T-helper 2 cell treated with Interferon-gamma antibody and Interleukin-4, amounts not matched to agents 100 ng/mL and 5 ng/mL, for 36 hours (primary cell): ENCODE data around the gene GOLGA6L2. TPM values are rescaled to one million over a fixed set of nuclear protein-coding genes. Genes with fewer than 3 reads are reported as not detected.
"Not testable (repeated sequence)": the region's sequence is repeated elsewhere in the genome, so short reads cannot be mapped to it uniquely, and the experiment has no call there.

Experiments used
- intact Hi-C: fragments of 100-400 bp; cut with micrococcal nuclease; formaldehyde crosslinking; loops from one replicate; pipeline ENCODE4 v1.15.1; 2023
- total RNA-seq: library from RNA; stranded (reverse); gene quantifications from 2 replicates; pipeline ENCODE4 v1.2.3, GENCODE V29; 2022

The GOLGA6L2 gene, protein sequence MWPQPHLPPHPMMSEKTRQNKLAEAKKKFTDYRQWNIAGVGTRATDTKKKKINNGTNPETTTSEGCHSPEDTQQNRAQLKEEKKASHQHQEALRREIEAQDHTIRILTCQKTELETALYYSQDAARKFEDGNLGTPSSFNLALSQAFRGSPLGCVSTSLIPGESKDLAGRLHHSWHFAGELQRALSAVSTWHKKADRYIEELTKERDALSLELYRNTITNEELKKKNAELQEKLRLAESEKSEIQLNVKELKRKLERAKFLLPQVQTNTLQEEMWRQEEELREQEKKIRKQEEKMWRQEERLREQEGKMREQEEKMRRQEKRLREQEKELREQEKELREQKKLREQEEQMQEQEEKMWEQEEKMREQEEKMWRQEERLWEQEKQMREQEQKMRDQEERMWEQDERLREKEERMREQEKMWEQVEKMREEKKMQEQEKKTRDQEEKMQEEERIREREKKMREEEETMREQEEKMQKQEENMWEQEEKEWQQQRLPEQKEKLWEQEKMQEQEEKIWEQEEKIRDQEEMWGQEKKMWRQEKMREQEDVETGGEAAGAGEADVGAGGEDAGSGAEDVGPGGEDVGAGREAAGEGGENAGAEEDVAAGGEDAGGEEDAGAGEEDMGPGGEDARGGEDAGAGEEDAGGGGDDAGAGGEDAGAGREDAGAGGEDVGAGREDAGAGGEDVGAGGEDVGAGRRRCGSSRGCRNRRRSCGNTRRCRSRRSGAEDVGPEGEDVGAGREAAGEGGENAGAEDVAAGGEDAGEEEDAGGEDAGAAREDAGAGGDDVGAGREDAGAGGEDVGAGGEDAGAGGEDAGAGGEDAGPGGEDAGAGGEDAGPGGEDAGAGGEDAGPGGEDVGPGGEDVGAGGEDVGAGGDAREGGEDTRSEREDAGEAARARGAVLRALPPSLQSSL
- not detected in 2 replicates for total RNA-seq

DNA sequence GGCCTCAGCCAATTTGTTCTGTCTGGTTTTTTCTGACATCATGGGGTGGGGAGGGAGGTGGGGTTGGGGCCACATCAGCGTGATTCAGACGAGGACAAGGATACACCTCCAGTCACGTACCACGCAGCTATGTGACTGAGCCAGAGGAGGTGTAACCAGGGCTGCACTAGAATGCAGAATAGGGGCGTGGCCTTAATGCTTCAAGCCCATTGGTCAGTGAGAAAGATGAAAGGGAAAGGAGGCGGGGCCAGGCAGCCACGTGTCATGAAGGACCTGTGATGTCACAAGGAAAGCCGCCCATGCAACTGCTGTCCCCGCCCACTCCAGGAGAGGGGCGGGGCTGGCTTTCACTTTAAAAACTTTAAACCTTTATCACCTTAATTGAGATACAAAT, at the start of gene GOLGA6L2:
TSS of gene GOLGA6L2 (minus strand) at position 137 of the 394 bp plus-strand sequence. CDS start at position 75, 62 bp downstream.
- intact Hi-C loops: no loop called here

DNA sequence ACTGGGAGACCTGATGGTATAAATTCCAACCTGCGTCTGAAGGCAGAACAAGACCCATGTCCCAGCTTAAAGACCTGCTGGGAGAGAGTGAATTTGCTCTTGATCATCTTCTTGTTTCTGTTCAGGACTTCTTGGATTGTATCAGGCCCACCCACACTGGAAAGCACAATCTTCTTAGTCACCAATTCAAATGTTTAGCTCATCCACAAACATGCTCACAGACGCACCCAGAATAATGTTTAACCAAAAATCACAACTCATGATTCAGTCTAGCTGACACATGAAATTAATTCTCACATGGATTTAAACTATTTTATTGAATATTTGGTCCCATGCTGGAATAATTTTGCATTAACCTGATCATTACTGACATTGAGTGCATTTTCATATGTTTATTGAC, 37.8 kb upstream of the GOLGA6L2 start:
- intact Hi-C loops: no loop called here

DNA sequence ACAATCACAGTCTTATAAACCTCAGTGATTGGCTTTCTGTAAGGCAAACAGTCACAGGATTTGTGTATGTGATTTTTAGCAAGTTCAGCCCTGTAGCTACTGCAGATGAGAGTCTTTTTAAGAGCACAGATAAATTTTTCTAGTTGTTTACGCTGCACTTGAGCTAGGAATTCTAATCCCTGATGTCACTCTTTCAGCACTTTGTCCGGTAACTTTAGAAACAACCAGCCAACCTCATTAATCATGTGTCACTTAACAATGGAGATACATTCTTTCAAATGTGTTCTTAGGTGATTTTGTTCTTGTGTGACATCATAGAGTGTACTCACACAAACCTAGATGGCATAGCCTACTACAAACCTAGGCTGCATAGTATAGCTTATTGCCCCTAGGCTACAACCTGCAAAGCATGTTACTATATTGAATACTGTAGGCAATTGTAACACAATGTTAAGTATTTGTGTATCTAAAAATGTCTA, 36.8 kb upstream of the GOLGA6L2 start:
- intact Hi-C loops: no loop called here

DNA sequence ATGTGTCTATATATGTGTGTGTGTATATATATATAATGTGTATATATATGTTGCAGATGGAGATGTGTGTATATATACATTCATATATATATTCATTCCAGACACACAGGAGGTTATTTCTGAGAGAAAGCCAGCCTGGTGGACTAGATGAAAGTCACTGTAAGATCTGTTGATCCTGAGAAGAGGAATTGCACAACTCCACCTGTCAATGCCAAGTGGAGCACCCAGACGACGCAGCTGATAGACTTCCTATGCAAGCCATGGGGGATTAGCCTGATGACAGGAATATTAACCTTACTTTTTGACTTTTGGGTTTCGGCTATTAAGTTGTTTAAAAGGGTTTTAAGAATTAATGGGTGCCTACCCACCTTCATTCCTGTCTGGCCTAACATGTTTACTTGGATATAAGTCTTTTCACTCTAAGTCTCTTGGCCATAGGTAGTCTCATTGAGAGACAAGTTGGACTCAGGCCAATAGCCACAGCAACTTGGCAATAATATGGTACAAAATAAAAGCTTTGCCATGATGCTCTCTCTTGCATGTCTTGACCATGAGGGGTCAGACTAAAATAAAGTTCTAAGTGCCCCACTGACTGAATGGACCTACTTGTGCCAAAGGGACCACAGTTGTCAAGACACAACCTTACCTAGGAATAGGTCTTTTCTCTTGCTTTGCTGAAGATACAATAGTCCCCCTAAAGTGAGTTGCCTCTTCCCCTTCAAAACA, 35.9 kb upstream of the GOLGA6L2 start:
- intact Hi-C loops: no loop called here

DNA sequence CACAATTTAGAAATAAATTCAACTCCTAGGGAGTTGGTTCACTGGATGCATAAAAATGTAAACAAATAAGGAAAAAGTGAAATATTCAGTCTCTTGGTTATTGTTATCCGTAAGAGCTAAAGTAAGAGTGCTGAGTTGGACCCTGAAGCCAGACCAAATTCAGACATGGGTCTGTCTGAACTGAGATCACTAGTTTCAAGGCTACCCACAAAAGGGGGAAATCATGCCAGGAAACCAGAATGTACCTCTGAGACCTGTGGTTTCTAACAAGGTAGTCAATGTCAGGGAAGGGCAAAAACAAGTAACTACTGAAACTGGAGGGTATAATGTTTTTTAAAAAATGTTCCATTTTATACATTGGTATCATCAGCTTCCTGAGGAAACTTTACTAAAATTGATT, 35.2 kb upstream of the GOLGA6L2 start:
- intact Hi-C loops: no loop called here

DNA sequence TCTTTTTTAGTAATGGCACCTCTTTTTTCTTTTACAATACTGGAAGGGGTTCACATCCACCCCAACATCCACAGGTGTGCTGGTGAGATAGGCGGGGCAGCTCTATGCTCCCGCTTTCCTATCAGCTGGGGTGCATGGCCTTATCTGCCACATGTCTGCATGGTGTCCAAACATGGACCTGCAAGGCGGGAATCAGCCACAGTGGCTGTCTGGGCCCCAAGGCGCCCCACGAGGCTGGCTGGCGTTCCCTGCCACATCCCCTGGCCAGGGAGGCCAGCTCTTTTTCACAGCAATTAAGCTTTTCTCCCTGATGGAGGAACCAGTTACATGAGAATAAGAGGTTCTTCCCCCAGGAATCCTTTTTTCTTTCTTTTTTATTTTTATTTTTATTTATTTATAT, 30.9 kb upstream of the GOLGA6L2 start:
- intact Hi-C loops: no loop called here

DNA sequence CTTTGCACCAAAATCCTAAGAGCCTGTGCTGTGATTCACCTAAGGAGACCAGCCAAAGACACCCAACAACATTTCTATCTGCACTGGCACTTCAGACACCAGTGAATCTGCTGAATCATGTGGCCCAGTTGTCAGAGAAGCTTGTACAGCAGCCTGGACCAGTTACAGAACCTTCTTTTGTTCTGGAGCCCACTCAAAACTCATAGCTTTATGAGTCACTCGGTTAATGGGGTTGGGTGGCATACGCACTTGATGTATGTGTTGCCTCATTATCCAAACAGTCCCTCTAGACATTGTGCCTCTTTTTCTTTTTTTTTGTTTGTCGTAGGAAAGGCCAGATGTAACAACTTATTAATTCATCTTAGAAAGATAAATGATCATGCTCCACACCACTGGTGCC, 25.6 kb upstream of the GOLGA6L2 start:
- intact Hi-C loops: no loop called here

DNA sequence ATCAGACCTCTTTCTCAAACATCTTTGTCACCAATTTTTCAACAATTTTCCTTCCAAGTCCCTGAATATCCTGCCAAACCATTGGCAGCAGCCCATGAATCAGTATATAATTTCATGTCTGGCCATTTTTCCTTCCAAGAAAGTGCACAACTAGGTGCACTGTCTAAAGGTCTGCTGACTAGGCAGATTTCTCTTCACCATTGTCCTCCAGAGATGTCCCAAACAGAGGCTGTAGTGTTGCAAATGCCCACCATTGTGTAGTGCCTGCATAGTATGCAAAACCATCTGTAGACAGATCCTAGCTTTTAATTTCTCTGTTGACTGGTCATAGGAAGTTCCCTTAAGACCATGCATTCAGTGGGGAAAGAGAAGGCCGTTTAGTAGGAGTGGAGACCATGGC, 25.0 kb upstream of the GOLGA6L2 start:
- intact Hi-C loops: no loop called here

DNA sequence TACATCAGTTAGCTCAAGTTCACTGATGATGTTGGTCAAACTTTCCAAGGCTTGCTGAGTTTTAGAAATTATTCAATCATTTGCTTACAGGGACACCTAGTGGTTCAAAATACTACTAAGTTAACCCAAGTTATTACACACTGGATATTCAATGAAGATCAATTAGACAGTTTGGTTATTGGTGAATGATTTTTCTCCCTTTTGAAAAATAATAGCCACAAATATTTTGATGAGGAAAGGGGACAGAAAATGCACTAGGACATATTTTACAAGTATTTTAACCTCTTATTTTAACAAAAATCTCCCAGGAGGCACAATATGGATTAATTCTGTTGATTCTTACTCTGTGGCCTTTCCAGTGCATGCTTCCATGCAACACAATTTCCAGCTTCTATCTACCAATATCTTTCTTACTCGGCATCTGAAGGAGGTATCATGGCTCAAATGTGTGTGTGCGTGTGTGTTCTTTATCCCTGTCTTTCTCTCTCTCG, 20.1 kb upstream of the GOLGA6L2 start:
- intact Hi-C loops: no loop called here

DNA sequence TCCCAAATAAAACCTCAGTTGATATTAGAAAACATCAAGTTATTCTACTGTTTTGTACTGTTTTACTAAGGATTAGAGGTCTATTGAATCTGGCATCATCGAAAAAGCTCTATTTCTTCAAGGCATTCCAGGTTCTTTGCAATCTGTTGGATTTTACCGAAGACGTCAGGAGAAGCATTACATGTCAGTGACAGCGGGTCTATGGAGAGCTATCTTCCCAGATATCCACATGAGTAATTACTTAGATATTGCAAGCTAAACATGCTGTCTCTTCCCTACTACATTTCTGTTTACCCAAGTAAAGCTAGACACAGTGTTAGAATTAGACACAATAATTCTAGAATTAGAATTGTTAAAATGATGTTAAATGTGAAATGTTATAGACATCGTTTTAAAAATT, 10.8 kb upstream of the GOLGA6L2 start:
- intact Hi-C loops: no loop called here

DNA sequence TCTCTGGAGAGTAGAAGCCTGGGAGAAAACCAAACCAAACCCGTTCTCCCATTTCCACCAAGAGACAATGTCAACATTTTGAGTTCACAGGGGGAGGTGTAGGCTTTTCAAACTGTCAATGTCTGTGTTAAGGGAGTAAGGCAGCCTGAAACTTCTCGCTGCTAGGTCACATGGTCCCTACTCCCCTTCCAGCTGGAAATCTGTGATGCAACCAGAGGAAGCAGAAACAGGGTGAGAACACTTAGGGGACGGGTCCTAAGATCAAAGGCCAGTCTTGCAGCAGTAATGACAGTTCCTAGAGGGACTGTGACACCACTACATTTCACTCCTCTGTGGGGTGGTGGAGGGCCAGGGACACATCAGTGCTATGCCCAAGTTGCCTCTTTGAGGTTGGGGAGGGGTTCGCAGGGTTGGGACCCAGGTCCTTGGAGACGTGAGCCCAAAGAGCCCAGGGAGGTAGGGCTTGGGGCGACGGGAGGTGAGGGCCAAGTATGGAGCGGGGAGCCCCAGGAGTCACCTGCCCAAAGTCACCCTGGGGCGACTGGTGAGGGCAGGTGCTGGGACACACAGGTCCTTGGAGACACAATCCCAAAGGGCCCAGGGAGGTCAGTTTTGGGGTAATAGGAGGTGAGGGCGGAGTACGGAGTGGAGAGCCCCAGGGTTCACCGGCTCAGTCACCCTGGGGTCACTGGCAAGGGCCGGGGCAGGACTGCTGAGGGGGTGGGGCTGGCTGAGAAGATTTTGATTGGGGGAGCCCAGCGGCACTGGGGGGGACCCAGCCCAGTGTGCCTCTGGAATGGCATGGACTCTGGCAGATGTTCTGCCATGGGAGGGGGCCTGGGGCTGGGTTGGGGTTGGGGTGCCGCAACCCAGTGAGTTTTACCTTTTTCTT, 582 bp downstream of the GOLGA6L2 start:
- intact Hi-C loops: no loop called here

DNA sequence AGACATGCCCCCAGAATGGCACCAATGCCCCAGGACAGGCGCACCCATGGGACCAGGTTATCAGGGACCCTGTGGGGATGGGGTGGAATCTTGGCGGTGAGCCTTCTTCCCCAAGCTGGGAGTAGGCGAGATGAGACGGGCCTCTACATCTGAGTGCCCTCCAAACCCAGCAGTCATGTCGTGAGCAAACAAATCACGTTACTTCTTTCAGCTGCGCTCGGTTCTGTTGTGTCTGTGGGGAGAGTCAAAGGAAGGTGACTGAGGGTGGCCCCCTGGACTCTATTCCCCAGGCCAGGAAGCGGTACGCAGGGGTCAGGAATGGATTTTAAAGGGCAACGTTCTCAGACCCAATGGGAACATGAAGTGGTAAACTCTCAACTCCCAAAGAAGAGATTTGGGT, 2.8 kb downstream of the GOLGA6L2 start:
- intact Hi-C loops: no loop called here

DNA sequence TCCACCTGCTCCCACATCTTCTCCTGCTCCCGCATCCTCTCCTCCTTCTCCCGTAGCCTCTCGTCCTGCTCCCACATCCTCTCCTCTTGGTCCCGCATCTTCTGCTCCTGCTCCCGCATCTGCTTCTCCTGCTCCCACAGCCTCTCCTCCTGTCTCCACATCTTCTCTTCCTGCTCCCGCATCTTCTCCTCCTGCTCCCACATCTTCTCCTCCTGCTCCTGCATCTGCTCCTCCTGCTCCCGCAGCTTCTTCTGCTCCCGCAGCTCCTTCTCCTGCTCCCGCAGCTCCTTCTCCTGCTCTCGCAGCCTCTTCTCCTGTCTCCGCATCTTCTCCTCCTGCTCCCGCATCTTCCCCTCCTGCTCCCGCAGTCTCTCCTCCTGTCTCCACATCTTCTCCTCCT, 5.8 kb downstream of the GOLGA6L2 start:
- intact Hi-C loops: no loop called here

DNA sequence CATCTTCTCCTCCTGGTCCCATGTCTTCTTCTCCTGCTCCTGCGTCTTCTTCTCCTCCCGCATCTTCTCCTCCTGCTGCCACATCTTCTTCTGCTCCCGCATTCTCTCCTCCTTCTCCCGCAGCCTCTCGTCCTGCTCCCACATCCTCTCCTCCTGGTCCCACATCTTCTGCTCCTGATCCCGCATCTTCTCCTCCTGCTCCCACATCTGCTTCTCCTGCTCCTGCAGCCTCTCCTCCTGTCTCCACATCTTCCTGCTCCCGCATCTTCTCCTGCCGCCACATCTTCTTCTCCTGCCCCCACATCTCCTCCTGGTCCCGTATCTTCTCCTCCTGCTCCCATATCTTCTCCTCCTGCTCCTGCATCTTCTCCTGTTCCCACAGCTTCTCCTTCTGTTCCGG, 6.4 kb downstream of the GOLGA6L2 start:
- intact Hi-C loops: no loop called here

DNA sequence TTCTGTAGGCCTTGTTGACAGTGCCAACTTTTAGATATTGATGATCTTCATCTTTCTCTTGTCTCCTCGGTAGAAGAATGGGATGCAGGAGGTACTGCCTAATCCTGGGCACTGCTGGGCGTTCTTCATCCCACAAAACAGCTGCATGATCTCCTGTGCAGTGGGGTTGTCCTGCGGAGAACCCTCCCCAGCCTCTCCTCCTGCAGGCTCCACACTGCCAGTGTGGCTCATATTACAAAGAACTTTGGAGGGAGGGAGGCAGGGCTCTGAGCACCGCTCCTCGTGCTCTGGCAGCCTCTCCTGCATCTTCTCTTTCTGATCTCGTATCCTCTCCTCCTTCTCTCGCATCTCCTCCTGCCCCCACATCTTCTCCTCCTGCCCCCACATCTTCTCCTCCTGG, 7.5 kb downstream of the GOLGA6L2 start:
- intact Hi-C loops: no loop called here

DNA sequence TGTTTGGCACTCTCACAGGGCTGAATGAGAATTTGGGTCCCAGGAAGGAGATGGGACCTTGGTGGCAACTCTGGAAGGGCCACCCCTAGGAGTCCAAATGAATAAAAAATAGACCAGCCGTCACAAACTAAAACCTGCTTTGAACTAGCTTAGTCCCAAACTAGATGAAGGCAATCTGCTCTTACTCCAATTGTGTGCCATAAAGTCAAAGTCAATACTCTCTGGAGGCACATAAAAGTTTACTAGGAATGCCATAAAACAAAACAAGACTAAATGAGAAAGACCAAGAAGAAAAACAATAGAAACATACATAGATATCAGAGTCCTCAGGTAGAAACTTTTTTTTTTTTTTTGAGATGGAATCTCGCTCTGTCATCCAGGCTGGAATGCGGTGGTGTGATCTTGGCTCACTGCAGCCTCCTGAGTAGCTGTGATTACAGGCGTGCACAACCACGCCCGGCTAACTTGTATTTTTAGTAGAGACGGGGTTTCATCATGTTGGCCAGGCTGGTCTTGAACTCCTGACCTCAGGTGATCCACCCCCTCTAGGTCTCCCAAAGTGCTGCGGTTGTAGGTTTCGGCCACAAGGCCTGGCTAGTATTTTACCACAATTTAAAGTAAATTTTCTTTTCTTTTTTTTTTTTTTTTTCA, 8.1 kb downstream of the GOLGA6L2 start:
- intact Hi-C loops: no loop called here

DNA sequence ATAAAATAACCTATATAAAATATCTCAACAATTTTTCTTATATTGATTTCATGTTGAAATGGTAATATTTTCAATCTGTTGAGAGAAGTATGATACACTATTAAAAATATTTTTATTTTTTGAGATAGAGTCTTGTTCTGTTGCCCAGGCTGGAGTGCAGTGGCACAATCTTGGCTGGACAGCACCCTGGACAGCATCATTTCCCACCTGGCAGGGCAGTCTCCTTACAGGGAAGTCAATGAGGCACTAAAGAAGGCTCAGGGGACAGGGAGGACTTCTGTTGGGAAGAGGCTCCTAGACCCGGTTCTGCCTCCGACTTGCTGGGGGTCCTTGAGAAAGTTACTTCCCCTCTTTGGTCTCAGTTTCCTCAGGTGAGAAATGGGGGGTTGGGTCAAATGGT, 9.4 kb downstream of the GOLGA6L2 start:
- intact Hi-C loops: no loop called here

DNA sequence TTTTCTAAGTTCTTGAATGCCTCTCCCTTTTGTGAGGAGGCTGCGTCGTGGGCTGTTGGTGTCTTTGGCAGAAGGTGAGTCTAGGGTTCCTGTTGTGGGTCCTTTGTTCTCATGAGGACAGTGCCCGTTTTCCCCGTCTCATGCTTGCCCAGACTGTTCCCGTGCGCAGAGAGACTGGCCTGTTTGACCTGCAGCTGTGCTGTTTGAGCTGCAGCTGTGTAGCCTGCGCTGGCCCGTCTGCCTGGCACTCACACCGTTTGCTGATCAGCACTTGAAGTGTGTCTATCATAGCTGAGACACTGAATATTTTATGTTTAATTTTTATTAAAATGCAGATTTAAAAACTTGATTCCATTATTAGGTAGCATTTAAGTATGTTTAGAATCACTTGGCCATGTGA, 9.9 kb downstream of the GOLGA6L2 start:
- intact Hi-C loops: no loop called here

DNA sequence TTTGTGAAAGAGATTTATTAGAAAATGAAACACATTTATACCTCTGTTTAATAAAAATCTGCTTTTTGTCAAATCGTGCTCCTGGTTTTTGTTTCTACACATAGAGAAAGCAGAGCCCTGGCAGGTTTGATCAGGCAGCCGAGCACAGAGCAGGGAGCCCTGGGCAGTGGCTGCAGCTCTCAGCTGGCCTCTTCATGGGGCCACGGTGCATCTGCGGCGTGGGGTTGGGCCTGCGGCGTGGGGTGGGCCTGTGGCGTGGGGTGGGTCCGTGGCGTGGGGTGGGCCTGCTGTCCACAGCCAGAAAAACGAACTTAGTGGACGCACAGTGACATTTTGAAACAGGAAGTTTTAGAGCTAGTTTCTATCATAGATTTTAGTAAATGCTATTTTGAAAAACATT, 10.6 kb downstream of the GOLGA6L2 start:
- intact Hi-C loops: no loop called here

DNA sequence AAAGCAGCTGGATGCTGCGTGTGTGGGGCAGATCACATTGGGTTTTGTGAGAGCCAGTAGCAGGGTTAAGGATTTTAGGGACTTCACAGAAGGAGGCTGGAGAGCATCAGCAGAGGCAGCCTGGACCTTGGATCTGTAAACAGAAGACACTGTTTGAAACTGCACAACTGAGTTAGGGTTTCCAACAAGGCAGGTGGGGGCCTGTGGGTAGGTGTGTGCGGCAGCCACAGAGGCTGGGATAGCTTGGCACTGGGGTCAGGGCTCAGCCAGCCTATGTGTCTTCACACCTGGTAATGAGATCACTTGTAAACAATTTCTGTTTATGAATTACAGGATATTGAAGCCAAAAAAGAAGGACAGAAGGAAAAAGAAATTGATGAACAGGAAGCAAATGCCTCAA, 12.3 kb downstream of the GOLGA6L2 start:
- intact Hi-C loops: not testable (repeated sequence)
